ENCODE measurements around the gene DIPK1C.

Gene DIPK1C

GRCh38 chr18:74399091-74399887, 57.8 kb downstream of the DIPK1C start:
- in situ Hi-C loops (cut with HindIII; ENCODE audit: low sequenced_read_pairs) = no loop called here
- TF ChIP-seq CTCF (IDR thresholded peaks at IDR 0.05; ENCODE audit: low read depth, low read length, missing control alignments) = no peak
- no peak overlapping the region for H3K4me3 ChIP-seq (ENCODE audit: low read depth, low read length)
- DNase-seq (ENCODE audit: low read depth) = no peak

- no peak overlapping the region for H3K4me3 ChIP-seq (ENCODE audit: low read depth, low read length)
- in situ Hi-C loops (cut with HindIII; ENCODE audit: low sequenced_read_pairs) = no loop called here
- no peak for TF ChIP-seq CTCF (IDR thresholded peaks at IDR 0.05; ENCODE audit: low read depth, low read length, missing control alignments)
- no peak for DNase-seq (ENCODE audit: low read depth)
Observed at GRCh38 chr18:74397572-74397971, 59.5 kb downstream of the DIPK1C start.

GRCh38 chr18:74396171-74397169, 60.6 kb downstream of the DIPK1C start:
- DNase-seq (ENCODE audit: low read depth) = no peak
- H3K4me3 ChIP-seq (ENCODE audit: low read depth, low read length) = no peak overlapping the region
- no peak for TF ChIP-seq CTCF (IDR thresholded peaks at IDR 0.05; ENCODE audit: low read depth, low read length, missing control alignments)
- in situ Hi-C loops (cut with HindIII; ENCODE audit: low sequenced_read_pairs) = no loop called here

GRCh38 chr18:74395648-74396154, 61.4 kb downstream of the DIPK1C start:
- H3K4me3 ChIP-seq (ENCODE audit: low read depth, low read length) = no peak overlapping the region
- DNase-seq (ENCODE audit: low read depth) = no peak
- in situ Hi-C loops (cut with HindIII; ENCODE audit: low sequenced_read_pairs) = no loop called here
- TF ChIP-seq CTCF (IDR thresholded peaks at IDR 0.05; ENCODE audit: low read depth, low read length, missing control alignments) = no peak

GRCh38 chr18:74395006-74395405, 62.1 kb downstream of the DIPK1C start:
- DNase-seq (ENCODE audit: low read depth) = no peak
- TF ChIP-seq CTCF (IDR thresholded peaks at IDR 0.05; ENCODE audit: low read depth, low read length, missing control alignments) = no peak

GRCh38 chr18:74392323-74392722, 64.8 kb downstream of the DIPK1C start:
- no peak for TF ChIP-seq CTCF (IDR thresholded peaks at IDR 0.05; ENCODE audit: low read depth, low read length, missing control alignments)
- DNase-seq (ENCODE audit: low read depth) = no peak
- in situ Hi-C loops (cut with HindIII; ENCODE audit: low sequenced_read_pairs) = no loop called here
- no peak overlapping the region for H3K4me3 ChIP-seq (ENCODE audit: low read depth, low read length)

More at GRCh38 chr18:74395006-74395405, 62.1 kb downstream of the DIPK1C start:
- no peak overlapping the region for H3K4me3 ChIP-seq (ENCODE audit: low read depth, low read length)
- in situ Hi-C loops (cut with HindIII; ENCODE audit: low sequenced_read_pairs) = no loop called here
